ENCODE measurements around the gene TENM4.

DNA sequence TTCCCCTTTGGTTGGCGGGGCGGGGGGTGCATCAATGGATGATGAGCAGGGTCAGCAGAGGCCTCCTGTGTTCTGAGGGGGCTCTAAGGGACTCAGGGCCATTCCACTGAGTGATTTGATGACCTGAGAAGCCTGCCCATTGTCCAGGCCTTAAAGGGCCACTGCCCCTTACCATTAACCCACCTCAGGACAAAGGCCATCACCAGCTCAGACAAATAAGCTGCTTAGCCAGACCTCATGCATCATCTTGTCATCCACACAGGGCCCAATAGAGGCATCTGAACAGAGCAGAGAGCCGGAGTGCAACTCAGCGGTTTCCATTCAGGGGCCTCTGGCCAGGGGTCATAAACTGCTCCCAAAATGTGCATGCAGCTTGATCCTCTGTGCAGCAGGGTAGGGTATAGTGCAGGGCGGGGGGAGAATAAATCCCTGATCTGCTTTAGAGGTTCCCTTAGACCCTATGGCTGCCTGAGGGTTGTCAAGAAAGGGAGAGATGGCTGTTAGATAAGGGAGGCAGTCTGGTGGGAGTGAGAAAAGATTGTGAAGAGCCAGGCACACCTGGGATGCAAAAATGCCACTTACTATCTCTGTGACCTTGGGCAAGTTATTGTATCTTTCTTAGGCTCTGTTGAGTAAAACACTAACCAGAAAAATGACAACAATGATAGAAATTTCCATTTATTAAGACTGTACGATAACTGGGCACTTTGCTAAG is 490.7 kb downstream of the TENM4 start:
- TF ChIP-seq, protein P1, sequence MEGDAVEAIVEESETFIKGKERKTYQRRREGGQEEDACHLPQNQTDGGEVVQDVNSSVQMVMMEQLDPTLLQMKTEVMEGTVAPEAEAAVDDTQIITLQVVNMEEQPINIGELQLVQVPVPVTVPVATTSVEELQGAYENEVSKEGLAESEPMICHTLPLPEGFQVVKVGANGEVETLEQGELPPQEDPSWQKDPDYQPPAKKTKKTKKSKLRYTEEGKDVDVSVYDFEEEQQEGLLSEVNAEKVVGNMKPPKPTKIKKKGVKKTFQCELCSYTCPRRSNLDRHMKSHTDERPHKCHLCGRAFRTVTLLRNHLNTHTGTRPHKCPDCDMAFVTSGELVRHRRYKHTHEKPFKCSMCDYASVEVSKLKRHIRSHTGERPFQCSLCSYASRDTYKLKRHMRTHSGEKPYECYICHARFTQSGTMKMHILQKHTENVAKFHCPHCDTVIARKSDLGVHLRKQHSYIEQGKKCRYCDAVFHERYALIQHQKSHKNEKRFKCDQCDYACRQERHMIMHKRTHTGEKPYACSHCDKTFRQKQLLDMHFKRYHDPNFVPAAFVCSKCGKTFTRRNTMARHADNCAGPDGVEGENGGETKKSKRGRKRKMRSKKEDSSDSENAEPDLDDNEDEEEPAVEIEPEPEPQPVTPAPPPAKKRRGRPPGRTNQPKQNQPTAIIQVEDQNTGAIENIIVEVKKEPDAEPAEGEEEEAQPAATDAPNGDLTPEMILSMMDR (IDR thresholded peaks at IDR 0.05; ENCODE audit: borderline replicate concordance, extremely low read depth, low read length, poor library complexity, severe bottlenecking), result no peak
- no peak for TF ChIP-seq EZH2 (IDR thresholded peaks at IDR 0.05; ENCODE audit: borderline replicate concordance, low read depth, low read length, severe bottlenecking)

Measured in DND-41 (cell line).